Activated CD4-positive, alpha-beta memory T cell treated with anti-CD3 and anti-CD28 coated beads for 36 hours (primary cell): ENCODE results near the gene TCF4. TPM values are rescaled to one million over a fixed set of nuclear protein-coding genes. Genes with fewer than 3 reads are reported as not detected.

Experiments
- CTCF ChIA-PET: fragments of 350-600 bp; sonication (Branson Sonifier 250); formaldehyde crosslinking; loops from one replicate; lab custom pipeline; 2021; ENCODE audit warnings: antibody characterized with exemption, inconsistent platforms; lab: Charles Lee
- POLR2A ChIA-PET: fragments of 350-600 bp; sonication (Branson Sonifier 250); formaldehyde crosslinking; loops from one replicate; lab custom pipeline; 2021; ENCODE audit warnings: antibody characterized with exemption; lab: Charles Lee
- DNase-seq: peaks from one replicate; pipeline ENCODE4 v3.0.0-alpha.2; 2020
- H3K27ac Mint-ChIP-seq: one replicate; pipeline ENCODE4 v1.8.0; 2021; ENCODE audit warnings: mixed read lengths
- H3K27me3 Mint-ChIP-seq: one replicate; pipeline ENCODE4 v1.8.0; 2021; ENCODE audit warnings: mixed read lengths
- H3K36me3 Mint-ChIP-seq: one replicate; pipeline ENCODE4 v1.8.0; 2021; ENCODE audit warnings: mixed read lengths
- H3K4me1 Mint-ChIP-seq: one replicate; pipeline ENCODE4 v1.8.0; 2021; ENCODE audit warnings: low read depth, mixed read lengths
- H3K4me3 Mint-ChIP-seq: one replicate; pipeline ENCODE4 v1.8.0; 2021; ENCODE audit warnings: mild to moderate bottlenecking, mixed read lengths
- H3K9me3 Mint-ChIP-seq: one replicate; pipeline ENCODE4 v1.8.0; 2021; ENCODE audit warnings: mixed read lengths
- intact Hi-C: fragments of 100-400 bp; cut with micrococcal nuclease; formaldehyde crosslinking; loops from one replicate; pipeline ENCODE4 v1.15.1; 2023
- total RNA-seq, 2 experiments: library from RNA; stranded (reverse); gene quantifications; one replicate each; pipeline ENCODE4 v1.2.3, GENCODE V29; 2021

The TCF4 gene
- total RNA-seq, 2 experiments from 2014 or later, result not detected

DNA sequence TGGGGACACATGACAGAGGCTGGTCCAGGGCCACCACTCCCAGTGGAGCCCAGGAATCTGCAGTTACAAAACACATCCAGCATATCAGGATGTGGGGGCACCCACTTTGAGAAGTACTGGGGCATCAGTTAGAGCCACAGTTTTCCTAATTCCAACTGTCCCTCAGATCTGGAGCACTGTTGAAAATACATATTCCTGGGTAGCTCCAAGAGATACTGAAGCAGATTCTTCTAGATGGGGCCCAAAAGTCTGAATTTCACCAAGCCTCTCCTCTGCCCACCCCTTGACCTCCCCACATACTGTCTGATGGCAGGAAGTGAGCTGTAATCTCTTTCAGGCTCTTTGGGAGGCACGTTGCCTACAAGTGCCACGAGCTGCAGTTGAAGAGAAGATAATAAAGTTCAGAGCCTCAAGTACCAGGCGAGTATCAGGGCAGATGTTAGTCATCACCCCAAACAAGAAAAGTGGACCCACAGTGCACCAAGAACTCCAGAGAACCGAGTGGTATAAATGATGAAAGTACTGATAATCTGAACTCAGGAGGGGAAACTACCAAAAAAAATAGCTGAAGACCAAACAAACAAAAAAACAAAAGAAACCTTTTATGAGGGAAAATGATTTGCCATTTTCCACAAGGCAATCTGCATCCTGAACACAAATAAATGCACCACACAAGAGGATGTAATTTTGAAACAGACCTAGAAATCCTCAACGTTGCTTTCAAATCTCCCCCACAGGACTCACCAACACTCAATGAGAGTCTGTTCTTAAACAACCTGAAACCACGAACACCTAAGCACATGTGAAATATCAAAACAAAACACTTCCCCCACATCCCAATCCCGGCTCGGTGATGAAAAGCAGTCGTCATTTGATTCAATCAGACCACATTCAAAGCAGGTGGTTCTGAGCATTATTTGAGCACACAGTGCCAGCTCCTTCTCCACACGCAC is 98.7 kb downstream of the TCF4 start:
- H3K27me3 Mint-ChIP-seq, result peaks cover 31% of the 10 kb centered on the region
- H3K36me3 Mint-ChIP-seq, result no peaks in the 10 kb centered on the region
- intact Hi-C loops, result loop anchor here (1.0 kb wide), 1 partner anchor 12 kb away; no protein-coding TSS in a partner anchor
- peak; percentile 63 for DNase-seq
- ChIA-PET POLR2A (no interaction called here), CTCF (no interaction called here)
- H3K4me3 Mint-ChIP-seq, result no peak overlapping the region
- H3K27ac Mint-ChIP-seq, result peak overlapping the region; percentile 16
- peaks cover 13% of the 10 kb centered on the region for H3K4me1 Mint-ChIP-seq
- H3K9me3 Mint-ChIP-seq, result no peaks in the 10 kb centered on the region

- ChIA-PET POLR2A (no interaction called here), CTCF (no interaction called here)
- no peak overlapping the region for H3K27ac Mint-ChIP-seq
- H3K27me3 Mint-ChIP-seq, result peaks cover 31% of the 10 kb centered on the region
- no peaks in the 10 kb centered on the region for H3K36me3 Mint-ChIP-seq
- no peaks in the 10 kb centered on the region for H3K9me3 Mint-ChIP-seq
- intact Hi-C loops, result no loop called here
- H3K4me3 Mint-ChIP-seq, result no peak overlapping the region
- peaks cover 13% of the 10 kb centered on the region for H3K4me1 Mint-ChIP-seq
- DNase-seq, result no peak
Measured at GRCh38 chr18:55488473-55488872, 99.5 kb downstream of the TCF4 start.

DNA sequence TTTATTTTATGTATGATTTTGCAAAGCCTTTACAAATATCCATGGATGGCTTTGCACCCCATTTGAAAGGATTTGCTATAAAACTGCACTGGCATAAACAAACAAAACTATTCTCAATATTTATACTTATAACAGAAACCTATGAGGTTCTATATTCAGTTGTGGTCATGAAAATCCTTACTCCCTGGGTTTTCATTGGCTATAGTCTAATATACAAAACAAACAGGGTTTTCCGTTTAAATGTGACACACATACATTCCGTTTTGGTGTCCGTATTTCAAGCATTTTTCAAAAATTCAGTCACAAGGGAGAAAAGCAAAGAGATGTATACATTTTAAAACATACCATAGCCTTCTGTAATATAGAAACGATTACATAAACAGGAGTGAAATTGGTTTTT is 100.0 kb downstream of the TCF4 start:
- H3K27ac Mint-ChIP-seq, result no peak overlapping the region
- H3K4me1 Mint-ChIP-seq, result peaks cover 13% of the 10 kb centered on the region
- peaks cover 30% of the 10 kb centered on the region for H3K27me3 Mint-ChIP-seq
- no peaks in the 10 kb centered on the region for H3K36me3 Mint-ChIP-seq
- ChIA-PET CTCF (no interaction called here), POLR2A (no interaction called here)
- H3K9me3 Mint-ChIP-seq, result no peaks in the 10 kb centered on the region
- intact Hi-C loops, result no loop called here
- no peak overlapping the region for H3K4me3 Mint-ChIP-seq
- no peak for DNase-seq

GRCh38 chr18:55486936-55487335 is 101.1 kb downstream of the TCF4 start:
- H3K36me3 Mint-ChIP-seq, result no peaks in the 10 kb centered on the region
- no peaks in the 10 kb centered on the region for H3K9me3 Mint-ChIP-seq
- no peak overlapping the region for H3K4me3 Mint-ChIP-seq
- no peak overlapping the region for H3K27ac Mint-ChIP-seq
- DNase-seq, result no peak
- intact Hi-C loops, result no loop called here
- peaks cover 13% of the 10 kb centered on the region for H3K4me1 Mint-ChIP-seq
- CTCF ChIA-PET, result no interaction called here
- POLR2A ChIA-PET, result no interaction called here
- H3K27me3 Mint-ChIP-seq, result peaks cover 24% of the 10 kb centered on the region

DNA sequence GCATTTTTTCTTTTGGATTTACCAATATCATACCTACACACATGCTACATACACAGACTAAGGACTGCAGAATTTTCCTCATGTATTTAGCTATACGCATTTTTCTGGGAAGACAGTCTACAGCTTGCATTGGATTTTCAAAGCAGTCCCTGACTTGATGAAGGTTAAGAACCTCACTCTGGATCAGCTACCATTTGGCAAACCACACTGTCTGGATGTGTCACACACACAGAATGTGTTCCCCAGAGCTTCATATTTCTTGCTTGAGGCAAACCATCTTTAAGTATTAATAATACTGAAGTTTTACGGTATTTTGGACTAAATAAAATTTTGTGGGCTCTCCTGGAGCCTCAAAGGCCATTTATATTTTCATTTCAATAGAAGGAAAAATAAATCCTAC is 102.3 kb downstream of the TCF4 start:
- Mint-ChIP-seq H3K4me3 (no peak overlapping the region), H3K9me3 (no peaks in the 10 kb centered on the region), H3K27ac (no peak overlapping the region), H3K4me1 (peaks cover 13% of the 10 kb centered on the region), H3K36me3 (no peaks in the 10 kb centered on the region), H3K27me3 (peaks cover 15% of the 10 kb centered on the region)
- CTCF ChIA-PET, result interaction anchor here (0.6 kb wide), 1 partner anchor 670 kb away, joined by 3 read pairs; no protein-coding TSS in a partner anchor
- intact Hi-C loops, result no loop called here
- DNase-seq, result no peak
- POLR2A ChIA-PET, result no interaction called here

DNA sequence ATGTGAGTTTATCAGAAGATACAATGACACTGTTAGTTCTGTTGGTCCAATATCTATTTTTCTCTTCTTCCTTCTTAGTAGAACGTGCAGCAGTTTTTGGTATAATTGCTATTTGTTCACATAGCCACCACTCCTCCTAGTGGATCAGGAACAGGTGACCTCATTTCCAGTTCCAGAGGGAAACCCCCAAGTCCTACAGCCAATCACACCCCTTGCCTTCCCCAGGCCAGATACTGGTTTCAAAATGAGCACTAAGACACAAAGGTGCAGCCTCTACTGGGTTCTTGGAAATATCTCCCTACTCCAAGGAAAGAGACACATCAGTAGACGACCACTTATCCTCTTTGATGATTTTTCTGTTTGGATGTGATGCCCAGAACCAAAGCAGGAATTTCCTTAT is 103.2 kb downstream of the TCF4 start:
- Mint-ChIP-seq H3K9me3 (no peaks in the 10 kb centered on the region), H3K4me3 (no peak overlapping the region), H3K27ac (no peak overlapping the region), H3K27me3 (peaks cover 15% of the 10 kb centered on the region), H3K4me1 (peaks cover 11% of the 10 kb centered on the region), H3K36me3 (no peaks in the 10 kb centered on the region)
- POLR2A ChIA-PET, result no interaction called here
- DNase-seq, result no peak
- intact Hi-C loops, result no loop called here
- CTCF ChIA-PET, result no interaction called here

DNA sequence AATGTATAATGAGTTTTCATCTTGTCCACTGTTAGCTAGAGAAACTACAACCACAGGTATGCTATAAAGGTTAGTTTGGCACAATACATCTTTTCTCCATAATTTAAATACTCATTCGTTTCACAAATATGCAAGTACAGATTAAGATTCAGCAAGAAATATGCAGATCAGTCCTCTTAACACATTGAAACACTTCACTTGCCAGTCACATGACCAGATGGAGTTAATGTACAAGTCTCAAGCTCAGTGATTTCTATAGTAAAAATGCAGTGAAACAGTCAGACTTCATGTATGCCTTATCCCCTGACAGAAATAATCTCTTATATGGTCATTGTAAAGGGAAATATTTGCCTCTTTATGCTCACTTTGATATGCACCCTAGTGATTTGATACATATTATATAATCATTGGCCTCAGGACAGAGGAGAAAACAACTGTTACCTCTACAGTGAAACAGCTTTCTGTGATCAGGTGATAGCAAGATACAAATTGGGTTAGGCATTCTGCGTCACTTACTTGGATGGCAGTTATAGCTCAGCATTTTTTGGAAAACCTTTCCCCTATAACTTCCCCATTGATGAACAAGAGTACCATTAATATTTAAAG is 104.6 kb downstream of the TCF4 start:
- no peak overlapping the region for H3K4me3 Mint-ChIP-seq
- no peaks in the 10 kb centered on the region for H3K9me3 Mint-ChIP-seq
- ChIA-PET CTCF (no interaction called here), POLR2A (no interaction called here)
- H3K27me3 Mint-ChIP-seq, result peaks cover 9% of the 10 kb centered on the region
- no peak overlapping the region for H3K27ac Mint-ChIP-seq
- H3K36me3 Mint-ChIP-seq, result no peaks in the 10 kb centered on the region
- intact Hi-C loops, result no loop called here
- no peak for DNase-seq
- peaks cover under 1% of the 10 kb centered on the region for H3K4me1 Mint-ChIP-seq

DNA sequence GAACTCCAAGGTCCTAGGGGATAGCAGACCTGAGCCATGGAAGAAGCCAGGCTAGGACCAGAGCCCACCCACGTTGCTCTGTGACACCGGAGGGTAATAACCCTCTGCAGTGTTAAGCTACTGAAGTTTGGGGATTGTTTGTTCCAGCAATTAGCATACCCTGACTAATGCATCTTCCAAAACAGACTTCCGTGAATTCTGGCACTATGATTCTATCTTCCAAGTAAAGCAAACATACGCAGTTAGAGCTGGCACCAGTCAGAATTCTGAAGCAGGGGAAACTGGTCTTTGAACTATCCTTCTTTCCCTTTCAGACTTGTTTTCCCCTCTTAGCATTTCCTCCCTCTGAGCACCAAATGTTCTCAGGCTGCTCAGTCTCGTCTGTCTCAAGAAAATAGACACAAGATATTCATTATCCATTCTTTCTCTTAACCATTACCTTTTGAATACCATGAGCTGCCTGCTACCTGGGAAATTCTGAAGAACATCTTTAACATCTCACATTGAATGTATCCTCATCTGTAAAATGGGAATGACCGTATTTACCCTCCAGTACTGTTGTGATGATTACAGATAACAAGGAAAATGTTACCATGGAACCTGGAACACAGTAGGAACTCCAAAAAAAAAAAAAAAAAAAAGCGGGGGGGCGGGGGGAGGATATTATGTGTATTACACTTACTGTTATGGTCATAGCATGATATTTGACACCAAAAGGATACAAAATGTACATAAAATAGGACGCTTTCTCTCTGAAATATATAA is 108.2 kb downstream of the TCF4 start:
- CTCF ChIA-PET, result no interaction called here

DNA sequence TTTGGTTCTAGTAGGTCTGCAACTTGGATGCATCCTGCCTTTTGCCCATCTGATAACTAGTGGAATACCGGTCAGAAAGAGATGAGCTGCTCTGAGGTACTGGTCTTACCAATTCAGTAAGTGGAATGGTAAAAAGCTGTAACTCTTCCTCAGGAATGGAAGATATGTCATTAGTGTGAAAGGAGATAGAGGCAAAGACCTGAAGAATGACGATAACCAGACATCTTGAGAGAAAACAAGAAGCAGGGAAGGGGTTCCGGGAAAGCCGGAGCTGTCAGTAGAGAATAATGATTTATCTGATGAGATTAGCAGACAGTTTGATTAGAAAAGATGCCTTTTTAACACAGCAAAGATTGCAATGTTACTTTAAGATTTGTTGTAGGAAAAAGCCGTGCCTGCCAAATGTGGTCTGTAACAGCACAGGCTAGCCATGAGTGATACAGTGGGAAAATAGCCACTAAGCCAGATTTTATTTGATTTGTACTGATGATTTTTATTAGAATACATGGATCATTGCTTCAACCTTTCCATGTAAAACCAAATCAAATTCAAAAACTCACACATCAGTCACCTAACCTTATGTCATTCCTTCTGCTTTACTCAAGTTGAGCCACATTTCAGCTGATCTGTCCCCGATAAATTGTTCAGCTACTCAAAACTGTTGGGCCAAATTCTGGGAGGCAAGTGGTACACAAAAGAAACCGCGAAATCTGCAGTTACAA is 110.0 kb downstream of the TCF4 start:
- no peaks in the 10 kb centered on the region for H3K36me3 Mint-ChIP-seq
- H3K27me3 Mint-ChIP-seq, result no peaks in the 10 kb centered on the region
- ChIA-PET CTCF (no interaction called here), POLR2A (no interaction called here)
- peaks cover 12% of the 10 kb centered on the region for H3K4me1 Mint-ChIP-seq
- H3K27ac Mint-ChIP-seq, result no peak overlapping the region
- H3K9me3 Mint-ChIP-seq, result no peaks in the 10 kb centered on the region
- intact Hi-C loops, result loop anchor here (1.0 kb wide), 1 partner anchor 11 kb away; no protein-coding TSS in a partner anchor
- no peak for DNase-seq
- H3K4me3 Mint-ChIP-seq, result peak overlapping the region; percentile 66

More for the DNA sequence above, 108.2 kb downstream of the TCF4 start:
- no peak for DNase-seq
- Mint-ChIP-seq H3K4me1 (peaks cover 12% of the 10 kb centered on the region), H3K9me3 (no peaks in the 10 kb centered on the region), H3K4me3 (no peak overlapping the region), H3K27me3 (no peaks in the 10 kb centered on the region), H3K27ac (no peak overlapping the region), H3K36me3 (no peaks in the 10 kb centered on the region)
- POLR2A ChIA-PET, result no interaction called here
- intact Hi-C loops, result loop anchor here (2.0 kb wide), 1 partner anchor 15 kb away; no protein-coding TSS in a partner anchor

DNA sequence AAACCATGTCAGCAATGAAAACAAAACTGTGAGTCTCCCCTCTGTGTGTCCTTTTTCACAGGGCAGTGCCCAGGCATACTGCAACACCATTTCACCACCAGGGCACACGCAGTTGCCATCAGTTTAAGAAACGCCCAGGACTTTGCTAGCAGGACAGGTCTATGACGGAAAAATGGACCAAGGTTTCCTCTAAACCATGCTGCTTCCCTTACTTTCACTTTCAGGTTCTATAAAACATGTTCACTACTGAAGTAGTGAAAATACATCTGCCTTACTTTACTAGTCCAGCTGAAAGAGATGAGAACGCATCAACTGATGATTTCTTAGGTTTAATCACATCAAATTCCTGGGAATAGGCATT is 110.5 kb downstream of the TCF4 start:
- Mint-ChIP-seq H3K27ac (no peak overlapping the region), H3K27me3 (no peaks in the 10 kb centered on the region), H3K4me1 (peaks cover 12% of the 10 kb centered on the region), H3K9me3 (no peaks in the 10 kb centered on the region), H3K4me3 (peak overlapping the region; percentile 66), H3K36me3 (no peaks in the 10 kb centered on the region)
- POLR2A ChIA-PET, result no interaction called here
- CTCF ChIA-PET, result no interaction called here
- DNase-seq, result peak; percentile 19
- intact Hi-C loops, result loop anchor here (1.0 kb wide), 1 partner anchor 12 kb away; no protein-coding TSS in a partner anchor

DNA sequence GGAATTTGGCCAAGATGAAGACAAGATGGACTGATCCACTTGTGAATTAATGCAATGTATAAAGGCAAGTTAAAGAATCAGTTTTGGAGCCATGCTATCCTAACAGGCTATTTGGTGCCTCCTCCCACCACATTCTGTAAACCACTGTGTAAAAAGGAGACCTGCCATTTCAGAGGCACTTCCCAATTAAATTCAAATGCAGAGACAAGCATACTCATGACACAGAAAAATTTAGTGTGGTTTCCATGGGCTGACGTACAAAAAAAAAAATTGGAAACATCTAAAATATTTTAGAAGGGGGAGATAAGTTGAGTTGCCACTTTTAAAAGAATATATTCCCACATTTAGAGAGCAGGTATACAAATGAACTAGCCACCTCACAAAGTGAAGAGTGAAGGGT is 112.1 kb downstream of the TCF4 start:
- intact Hi-C loops, result no loop called here
- POLR2A ChIA-PET, result no interaction called here
- Mint-ChIP-seq H3K4me3 (no peak overlapping the region), H3K4me1 (peaks cover 12% of the 10 kb centered on the region), H3K27me3 (no peaks in the 10 kb centered on the region), H3K27ac (no peak overlapping the region), H3K9me3 (no peaks in the 10 kb centered on the region), H3K36me3 (no peaks in the 10 kb centered on the region)
- CTCF ChIA-PET, result no interaction called here
- no peak for DNase-seq
